ENCODE data around the gene TMEM158. TPM values are rescaled to one million over a fixed set of nuclear protein-coding genes. Genes with fewer than 3 reads are reported as not detected.
A peak's percentile ranks its signal among the peaks of the same experiment; 100 is the strongest.

TMEM158 gene
- total RNA-seq, 1 donor from 2014 or later, result 14.1 TPM

GRCh38 chr3:45207446-45207845 lies 18.6 kb downstream of the TMEM158 start:
- no peak overlapping the region for H2AFZ ChIP-seq (ENCODE audit: low read depth, low read length)
- FAIRE-seq (no peak), DNase-seq (ENCODE audit: low read depth) (no peak)
- no peaks in the 10 kb centered on the region for H4K20me1 ChIP-seq (ENCODE audit: insufficient read depth, low read length)
- no peaks in the 10 kb centered on the region for H3K27me3 ChIP-seq (ENCODE audit: insufficient read depth, low read length)
- TF ChIP-seq EZH2 (IDR thresholded peaks at IDR 0.05; ENCODE audit: insufficient read depth, low read length), result no peak
- TF ChIP-seq CTCF (IDR thresholded peaks at IDR 0.05; ENCODE audit: insufficient read depth, low read depth, low read length), result no peak
- H3K4me3 ChIP-seq (ENCODE audit: insufficient read depth, low read depth, low read length), result no peak overlapping the region
- H3K27ac Mint-ChIP-seq (ENCODE audit: unreplicated experiment), result no peak overlapping the region
- no peaks in the 10 kb centered on the region for H3K9me3 ChIP-seq (ENCODE audit: insufficient read depth, low read depth, low read length)
- H3K4me1 ChIP-seq (ENCODE audit: insufficient read depth, low read length), result peaks cover 14% of the 10 kb centered on the region
- H3K4me3 Mint-ChIP-seq (ENCODE audit: unreplicated experiment), result no peak overlapping the region
- H3K4me2 ChIP-seq (ENCODE audit: low read length), result no peak overlapping the region
- H3K27me3 Mint-ChIP-seq (ENCODE audit: low read depth, unreplicated experiment), result peaks cover 12% of the 10 kb centered on the region
- peaks cover 11% of the 10 kb centered on the region for H3K4me1 Mint-ChIP-seq (ENCODE audit: low read depth, unreplicated experiment)
- no peak overlapping the region for H3K27ac ChIP-seq (ENCODE audit: low read depth, low read length)
- no peaks in the 10 kb centered on the region for H3K79me2 ChIP-seq (ENCODE audit: insufficient read depth, low read length)
- no peaks in the 10 kb centered on the region for H3K9me3 Mint-ChIP-seq (ENCODE audit: unreplicated experiment)
- no peaks in the 10 kb centered on the region for H3K36me3 ChIP-seq (ENCODE audit: insufficient read depth, low read length)
- no peak overlapping the region for H3K9ac ChIP-seq (ENCODE audit: low read length)
- H3K36me3 Mint-ChIP-seq (ENCODE audit: low read depth, unreplicated experiment), result no peaks in the 10 kb centered on the region

GRCh38 chr3:45205126-45205525 lies 21.0 kb downstream of the TMEM158 start:
- no peak overlapping the region for H3K27ac ChIP-seq (ENCODE audit: low read depth, low read length)
- no peak overlapping the region for H3K4me3 Mint-ChIP-seq (ENCODE audit: unreplicated experiment)
- H3K27me3 Mint-ChIP-seq (ENCODE audit: low read depth, unreplicated experiment), result peaks cover 2% of the 10 kb centered on the region
- H3K4me1 Mint-ChIP-seq (ENCODE audit: low read depth, unreplicated experiment), result peaks cover 7% of the 10 kb centered on the region
- no peak overlapping the region for H3K4me2 ChIP-seq (ENCODE audit: low read length)
- H3K9ac ChIP-seq (ENCODE audit: low read length), result no peak overlapping the region
- peaks cover 4% of the 10 kb centered on the region for H3K9me3 Mint-ChIP-seq (ENCODE audit: unreplicated experiment)
- no peaks in the 10 kb centered on the region for H3K9me3 ChIP-seq (ENCODE audit: insufficient read depth, low read depth, low read length)
- H3K27me3 ChIP-seq (ENCODE audit: insufficient read depth, low read length), result no peaks in the 10 kb centered on the region
- no peak for TF ChIP-seq CTCF (IDR thresholded peaks at IDR 0.05; ENCODE audit: insufficient read depth, low read depth, low read length)
- TF ChIP-seq EZH2 (IDR thresholded peaks at IDR 0.05; ENCODE audit: insufficient read depth, low read length), result no peak
- no peak overlapping the region for H2AFZ ChIP-seq (ENCODE audit: low read depth, low read length)
- H3K27ac Mint-ChIP-seq (ENCODE audit: unreplicated experiment), result no peak overlapping the region
- H3K4me1 ChIP-seq (ENCODE audit: insufficient read depth, low read length), result peaks cover 15% of the 10 kb centered on the region
- no peak overlapping the region for H3K4me3 ChIP-seq (ENCODE audit: insufficient read depth, low read depth, low read length)
- H3K79me2 ChIP-seq (ENCODE audit: insufficient read depth, low read length), result no peaks in the 10 kb centered on the region
- no peaks in the 10 kb centered on the region for H3K36me3 Mint-ChIP-seq (ENCODE audit: low read depth, unreplicated experiment)
- H3K36me3 ChIP-seq (ENCODE audit: insufficient read depth, low read length), result no peaks in the 10 kb centered on the region
- no peaks in the 10 kb centered on the region for H4K20me1 ChIP-seq (ENCODE audit: insufficient read depth, low read length)
- no peak for DNase-seq (ENCODE audit: low read depth)
- peak; percentile 39 for FAIRE-seq

- no peak overlapping the region for H3K9ac ChIP-seq (ENCODE audit: low read length)
- no peak overlapping the region for H3K4me3 ChIP-seq (ENCODE audit: insufficient read depth, low read depth, low read length)
- Mint-ChIP-seq H3K4me3 (ENCODE audit: unreplicated experiment) (no peak overlapping the region), H3K36me3 (ENCODE audit: low read depth, unreplicated experiment) (no peaks in the 10 kb centered on the region), H3K4me1 (ENCODE audit: low read depth, unreplicated experiment) (peaks cover 15% of the 10 kb centered on the region), H3K27ac (ENCODE audit: unreplicated experiment) (no peak overlapping the region), H3K9me3 (ENCODE audit: unreplicated experiment) (peaks cover 4% of the 10 kb centered on the region), H3K27me3 (ENCODE audit: low read depth, unreplicated experiment) (no peaks in the 10 kb centered on the region)
- H3K36me3 ChIP-seq (ENCODE audit: insufficient read depth, low read length), result no peaks in the 10 kb centered on the region
- DNase-seq (ENCODE audit: low read depth) (peak; percentile 65), FAIRE-seq (no peak)
- H3K9me3 ChIP-seq (ENCODE audit: insufficient read depth, low read depth, low read length), result no peaks in the 10 kb centered on the region
- H4K20me1 ChIP-seq (ENCODE audit: insufficient read depth, low read length), result no peaks in the 10 kb centered on the region
- no peak overlapping the region for H3K27ac ChIP-seq (ENCODE audit: low read depth, low read length)
- H3K27me3 ChIP-seq (ENCODE audit: insufficient read depth, low read length), result no peaks in the 10 kb centered on the region
- no peak overlapping the region for H3K4me2 ChIP-seq (ENCODE audit: low read length)
- peaks cover 24% of the 10 kb centered on the region for H3K4me1 ChIP-seq (ENCODE audit: insufficient read depth, low read length)
- TF ChIP-seq CTCF (IDR thresholded peaks at IDR 0.05; ENCODE audit: insufficient read depth, low read depth, low read length) (no peak), EZH2 (IDR thresholded peaks at IDR 0.05; ENCODE audit: insufficient read depth, low read length) (no peak)
- no peaks in the 10 kb centered on the region for H3K79me2 ChIP-seq (ENCODE audit: insufficient read depth, low read length)
- no peak overlapping the region for H2AFZ ChIP-seq (ENCODE audit: low read depth, low read length)
These were observed 22.0 kb downstream of the TMEM158 start for GRCh38 chr3:45204136-45204535.
